GM18508 (cell line): ENCODE results near the gene MAP3K7.

ENCODE experiments used
- ATAC-seq: cut with Tn5 transposase; IDR thresholded peaks from one replicate; pipeline ENCODE4 v1.9.1; 2021; ENCODE audit warnings: moderate number of reproducible peaks; ENCODE audit not compliant: insufficient read depth, unreplicated experiment

The MAP3K7 gene

DNA sequence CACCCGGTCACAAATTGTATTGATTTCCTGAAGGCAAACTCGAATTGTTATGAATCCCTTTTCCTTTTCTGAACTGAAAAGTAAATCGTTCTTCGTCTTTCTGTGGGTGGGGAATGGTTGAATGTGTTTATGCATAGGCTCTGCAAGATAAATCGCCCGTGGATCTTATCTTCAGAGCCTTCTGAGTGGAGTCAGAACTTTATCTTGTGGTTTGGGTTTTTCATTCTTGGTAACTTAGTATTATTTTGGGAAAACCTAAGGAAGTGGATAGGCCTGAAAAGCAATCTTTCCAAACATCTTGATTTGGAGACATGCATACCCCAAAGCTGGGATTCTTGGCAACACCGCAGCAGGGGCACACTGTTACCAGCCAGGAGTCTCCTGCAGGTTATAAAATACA, 122.4 kb downstream of the MAP3K7 start:
- no peak for ATAC-seq

DNA sequence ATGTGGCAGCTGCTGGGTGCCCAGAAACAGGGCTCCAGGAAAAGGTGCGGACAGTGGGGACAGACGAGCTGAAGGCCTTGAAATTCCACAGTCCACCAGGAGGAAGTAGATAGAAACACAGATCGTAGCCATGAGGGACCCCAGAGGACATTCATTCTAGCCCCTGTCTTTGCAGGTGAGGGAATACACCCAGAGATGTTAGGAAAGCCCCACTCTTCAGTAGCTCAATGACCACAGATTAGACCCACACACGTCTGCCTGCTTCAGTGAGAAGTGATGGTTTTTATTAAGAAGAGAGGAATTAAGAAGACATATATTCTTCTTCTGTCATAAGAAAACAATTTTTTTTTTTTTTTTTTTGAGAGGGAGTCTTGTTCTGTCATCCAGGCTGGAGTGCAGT, 123.0 kb downstream of the MAP3K7 start:
- no peak for ATAC-seq
